GM12873 (cell line): Measurements from ENCODE around the gene LRRFIP1.

Experiments
- CTCF ChIP-seq: IDR thresholded peaks from 2 replicates; pipeline ENCODE4 v1.5.1; 2012; ENCODE audit warnings: low read depth, mild to moderate bottlenecking, moderate library complexity, low read length, control low read depth; ENCODE audit not compliant: insufficient read depth; ENCODE audit errors: missing control alignments

Gene LRRFIP1

GRCh38 chr2:237697586-237698357, 70.4 kb downstream of the LRRFIP1 start:
- no peak for TF ChIP-seq CTCF

GRCh38 chr2:237698358-237698694, 70.9 kb downstream of the LRRFIP1 start:
- TF ChIP-seq CTCF, result no peak

- no peak for TF ChIP-seq CTCF
These were observed 72.6 kb downstream of the LRRFIP1 start for GRCh38 chr2:237699870-237700511.

GRCh38 chr2:237700512-237701032, 73.2 kb downstream of the LRRFIP1 start:
- TF ChIP-seq CTCF, result no peak

- no peak for TF ChIP-seq CTCF
These were observed 73.9 kb downstream of the LRRFIP1 start for GRCh38 chr2:237701033-237701858.

- TF ChIP-seq CTCF, result no peak
These were observed 74.5 kb downstream of the LRRFIP1 start for GRCh38 chr2:237701859-237702390.
